Myocyte (in vitro differentiated cells): ENCODE results near the gene BBOX1. TPM values are rescaled to one million over a fixed set of nuclear protein-coding genes. Genes with fewer than 3 reads are reported as not detected.
"Not testable (repeated sequence)": the region's sequence is repeated elsewhere in the genome, so short reads cannot be mapped to it uniquely, and the experiment has no call there.

Experiments
- DNase-seq: peaks from one replicate; pipeline ENCODE4 v3.0.0-alpha.2; 2012; ENCODE audit warnings: low read depth
- total RNA-seq: library from RNA; depleted of rRNA; stranded (reverse); fragments of >200 nt; gene quantifications from 2 replicates; pipeline ENCODE4 v1.2.3, GENCODE V29; 2014

The BBOX1 gene
- total RNA-seq, 1 donor from 2014 or later = not detected

DNA sequence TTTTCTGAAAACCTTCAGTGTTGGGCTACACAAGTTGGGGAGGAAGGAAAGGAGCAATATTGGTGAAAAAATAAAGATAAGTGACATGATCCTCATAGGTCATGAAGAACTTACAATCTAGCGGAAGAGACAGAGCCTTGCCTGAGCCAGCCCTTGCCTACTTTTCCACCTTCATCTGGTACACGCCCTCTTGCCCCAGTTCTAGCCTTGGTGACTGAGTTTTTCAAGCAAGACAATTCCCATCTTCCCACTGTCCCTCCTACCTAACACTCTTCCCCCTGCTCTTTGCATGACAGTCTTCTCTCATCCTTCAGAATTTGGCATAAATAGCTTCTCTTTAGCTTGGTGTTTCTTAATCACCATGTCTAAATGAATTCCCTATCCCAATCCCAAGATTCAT, 42.6 kb downstream of the BBOX1 start:
- DNase-seq = no peak

DNA sequence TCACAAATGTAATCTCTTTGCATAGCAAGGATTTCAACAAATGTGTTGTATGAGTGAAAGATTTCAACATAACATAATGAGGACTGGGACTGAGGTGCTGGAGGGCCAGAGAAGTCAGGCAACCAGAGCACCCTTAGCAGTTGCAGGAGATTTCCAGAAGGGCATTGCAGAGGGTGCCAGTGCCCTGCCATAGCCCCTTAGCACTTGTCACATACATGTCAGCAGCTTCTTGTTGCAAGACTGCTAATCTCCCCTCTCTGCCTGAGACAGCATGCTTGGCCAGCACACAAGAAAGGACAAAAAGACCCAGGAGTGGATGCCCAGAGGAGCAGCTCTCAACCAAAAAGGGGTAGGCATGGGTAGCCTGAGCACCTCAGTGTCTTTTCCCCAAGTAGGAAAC, 43.2 kb downstream of the BBOX1 start:
- no peak for DNase-seq

DNA sequence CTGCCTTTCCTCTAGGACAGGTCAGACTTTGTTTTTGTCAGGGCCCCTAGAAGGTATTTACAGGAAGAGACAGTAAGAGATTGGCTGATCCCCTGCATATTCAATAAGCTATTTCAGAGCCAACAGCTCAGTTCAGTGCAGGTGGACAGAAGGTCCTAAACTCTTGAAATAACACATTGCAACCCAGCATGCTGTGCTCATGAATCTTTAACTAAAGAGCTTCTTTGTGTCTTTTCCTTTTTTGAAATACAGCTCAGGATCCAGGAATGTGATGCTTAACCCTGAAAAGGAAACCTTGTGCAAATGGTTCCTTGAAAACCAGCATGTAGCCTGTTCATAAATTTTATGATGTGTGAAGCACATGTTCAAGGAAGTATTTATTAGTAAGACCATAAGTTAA, 43.9 kb downstream of the BBOX1 start:
- no peak for DNase-seq

- no peak for DNase-seq
These were observed 44.5 kb downstream of the BBOX1 start for GRCh38 chr11:27085111-27085510.

GRCh38 chr11:27085605-27086004, 45.0 kb downstream of the BBOX1 start:
- DNase-seq = no peak

DNA sequence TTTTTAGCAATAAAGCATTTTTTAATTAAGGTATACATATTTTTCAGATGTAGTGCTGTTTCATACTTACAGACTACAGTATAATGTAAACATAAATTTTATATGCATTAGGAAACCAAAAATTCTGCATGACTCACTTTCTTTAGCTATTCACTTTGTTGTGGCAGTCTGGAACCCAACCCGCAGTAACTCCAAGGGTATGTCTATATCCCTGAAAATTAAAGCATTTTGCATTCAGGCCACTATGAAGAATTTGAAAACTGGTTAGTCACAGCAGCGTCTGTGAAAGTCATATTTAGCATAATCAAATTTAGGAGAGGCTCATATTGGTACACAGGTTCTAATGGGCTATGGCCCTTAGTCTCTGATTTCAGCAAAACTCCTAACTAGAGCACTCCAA, 46.8 kb downstream of the BBOX1 start:
- DNase-seq = no peak

DNA sequence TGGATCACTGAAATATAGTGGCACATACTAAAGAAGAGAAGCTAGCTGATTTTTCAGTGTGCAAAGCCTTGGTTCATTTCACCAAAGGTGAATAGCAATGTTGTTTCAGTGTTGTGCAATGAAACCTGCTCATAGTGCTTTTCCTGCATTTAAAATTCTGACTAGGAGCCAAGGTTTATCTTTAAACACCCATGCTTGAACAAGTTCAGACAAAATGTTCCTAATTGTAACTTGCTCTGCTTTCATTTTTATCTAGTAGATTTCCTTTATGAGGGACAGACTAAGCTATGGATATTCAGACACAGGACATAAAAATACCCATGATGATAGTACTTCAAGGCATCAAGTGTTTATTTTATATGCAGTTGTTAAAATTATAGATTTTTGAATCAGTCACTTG, 47.7 kb downstream of the BBOX1 start:
- DNase-seq = no peak

- DNase-seq = no peak
These were observed 49.1 kb downstream of the BBOX1 start for GRCh38 chr11:27089746-27090145.

DNA sequence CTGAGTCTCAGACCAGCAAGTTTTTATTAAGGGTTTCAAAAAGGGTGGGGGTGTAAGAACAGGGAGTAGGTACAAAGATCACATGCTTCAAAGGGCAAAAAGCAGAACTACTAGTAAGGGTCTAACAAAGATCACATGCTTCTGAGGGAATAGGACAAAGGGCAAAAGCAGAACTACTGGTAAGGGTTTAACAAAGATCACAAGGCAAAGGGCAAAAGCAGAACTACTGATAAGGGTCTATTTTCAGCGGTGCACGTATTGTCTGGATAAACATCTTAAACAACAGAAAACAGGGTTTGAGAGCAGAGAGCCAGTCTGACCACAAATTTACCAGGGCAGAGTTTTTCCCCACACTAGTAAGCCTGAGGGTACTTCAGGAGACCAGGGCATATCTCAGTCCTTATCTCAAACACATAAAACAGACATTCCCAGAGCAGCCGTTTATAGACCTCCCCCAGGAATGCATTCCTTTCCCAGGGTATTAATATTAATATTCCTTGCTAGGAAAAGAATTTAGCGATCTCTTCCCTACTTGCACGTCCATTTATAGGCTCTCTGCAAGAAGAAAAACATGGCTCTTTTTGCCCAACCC, 49.8 kb downstream of the BBOX1 start:
- DNase-seq = not testable (repeated sequence)

DNA sequence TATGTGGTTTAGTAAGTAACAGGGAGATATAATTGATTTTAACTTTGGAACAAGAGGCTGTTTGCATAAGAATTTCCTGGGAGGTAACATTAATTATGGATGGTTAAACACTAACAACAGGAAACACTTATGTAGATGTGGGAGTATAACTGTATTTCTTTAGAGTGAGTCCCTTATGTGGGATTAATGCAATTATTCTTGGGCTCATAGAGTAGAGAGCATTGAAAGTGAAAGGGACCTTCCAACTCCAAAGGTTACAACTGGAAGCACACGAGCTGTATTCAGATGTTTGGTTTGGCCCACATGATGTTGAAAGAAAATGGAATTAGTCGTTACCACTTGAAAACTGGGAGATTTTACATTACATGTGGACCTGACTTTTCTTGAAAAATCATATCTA, 53.5 kb downstream of the BBOX1 start:
- DNase-seq = no peak

- DNase-seq = no peak
These were observed 54.4 kb downstream of the BBOX1 start for GRCh38 chr11:27095059-27095458.

GRCh38 chr11:27095887-27096286, 55.3 kb downstream of the BBOX1 start:
- no peak for DNase-seq

GRCh38 chr11:27097551-27097950, 56.9 kb downstream of the BBOX1 start:
- no peak for DNase-seq

DNA sequence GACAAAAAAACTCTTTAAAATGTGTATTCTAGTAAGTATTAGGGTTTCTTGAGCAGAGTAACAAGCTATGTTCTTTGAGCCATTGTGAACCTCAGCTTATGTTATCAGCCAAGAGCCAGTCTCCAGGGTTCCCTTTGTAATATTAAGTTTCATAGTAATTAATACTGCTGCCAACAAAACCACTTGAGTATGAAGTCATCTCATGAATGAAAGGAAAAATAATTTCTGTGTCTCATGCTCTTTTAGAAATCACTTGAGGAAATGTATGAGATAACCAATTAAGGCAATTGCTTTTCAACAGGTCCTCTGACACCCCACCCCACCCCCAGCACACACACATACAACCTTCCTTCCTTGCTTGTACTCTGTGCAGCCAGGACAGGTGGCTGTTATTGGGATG, 59.9 kb downstream of the BBOX1 start:
- DNase-seq = peak; percentile 24

DNA sequence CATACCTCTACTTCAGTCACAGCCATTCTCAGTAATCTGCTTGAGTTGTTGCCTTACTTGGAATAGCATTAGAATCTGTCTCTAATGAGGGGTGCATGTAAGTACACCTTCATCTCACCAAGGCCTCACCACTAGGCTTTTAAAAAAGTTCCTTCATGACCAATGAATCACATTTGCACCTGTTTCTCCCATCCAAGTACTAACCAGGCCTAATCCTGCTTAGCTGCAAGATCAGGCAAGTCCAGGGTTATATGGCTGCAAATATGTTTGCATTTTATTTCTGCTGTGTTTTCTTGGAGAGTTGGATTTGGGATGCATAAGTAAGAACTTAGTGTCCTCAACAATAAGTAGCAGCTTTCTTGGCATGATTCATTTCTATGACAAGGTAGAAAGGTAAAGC, 66.9 kb downstream of the BBOX1 start:
- DNase-seq = peak; percentile 13

GRCh38 chr11:27108809-27109208, 68.2 kb downstream of the BBOX1 start:
- DNase-seq = no peak

DNA sequence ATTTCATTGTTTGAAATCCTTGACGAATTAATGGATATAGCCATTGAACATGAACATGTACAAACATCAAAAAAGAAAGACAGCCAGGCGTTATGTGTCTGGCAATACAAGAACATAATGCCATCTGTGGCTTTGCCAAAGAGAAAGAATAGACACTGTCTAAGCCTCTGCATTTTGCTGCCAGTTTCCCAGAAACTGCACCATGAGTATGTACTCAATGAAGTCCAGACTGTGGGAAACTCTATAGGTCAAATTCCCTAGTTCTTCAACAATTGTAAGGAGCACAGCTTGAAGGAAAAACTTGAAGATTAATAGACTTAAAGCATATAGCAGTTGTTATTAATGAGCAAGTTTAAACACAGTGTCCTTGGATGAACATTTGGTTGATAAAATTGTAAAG, 71.3 kb downstream of the BBOX1 start:
- DNase-seq = no peak

GRCh38 chr11:27112946-27113345, 72.3 kb downstream of the BBOX1 start:
- DNase-seq = no peak

GRCh38 chr11:27115051-27115650, 74.5 kb downstream of the BBOX1 start:
- DNase-seq = no peak

DNA sequence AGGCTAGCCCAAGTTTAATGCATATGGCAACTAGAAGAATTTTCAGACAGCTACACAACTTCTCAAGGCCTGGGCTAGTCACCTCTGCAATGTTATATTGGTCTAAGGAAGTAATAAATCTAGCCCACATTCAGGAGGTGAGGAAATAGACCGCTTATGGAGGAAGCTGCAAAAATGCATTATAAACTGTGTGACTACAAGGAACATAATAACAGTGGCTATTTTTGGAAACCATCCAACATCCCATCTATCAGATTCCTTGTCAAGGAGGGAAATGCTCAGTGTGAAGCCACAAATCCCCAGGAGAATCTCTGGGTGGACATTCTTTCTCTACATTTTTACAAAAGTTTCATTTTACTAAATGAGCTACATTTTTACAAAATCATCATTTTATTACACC, 76.1 kb downstream of the BBOX1 start:
- peak; percentile 75 for DNase-seq

DNA sequence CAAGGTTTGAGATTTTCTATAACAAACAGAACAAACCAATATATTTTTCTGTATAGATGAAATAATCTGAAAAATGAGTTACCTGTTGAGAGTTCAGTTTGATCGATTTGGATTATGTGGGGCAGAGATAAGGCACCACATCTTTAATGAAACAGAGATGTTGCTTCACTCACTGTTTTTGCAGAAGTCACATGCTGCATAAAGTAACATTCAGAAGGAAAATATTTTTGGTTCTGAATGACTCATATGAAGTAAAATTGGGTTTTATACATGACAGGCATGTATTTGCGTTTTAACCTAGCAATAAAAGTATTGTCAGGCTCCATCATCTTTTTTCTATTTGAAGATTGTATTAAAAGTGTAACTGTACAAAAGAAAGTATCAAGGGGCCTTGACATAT, 77.8 kb downstream of the BBOX1 start:
- DNase-seq = no peak

- DNase-seq = no peak
These were observed 78.3 kb downstream of the BBOX1 start for GRCh38 chr11:27118949-27119348.

DNA sequence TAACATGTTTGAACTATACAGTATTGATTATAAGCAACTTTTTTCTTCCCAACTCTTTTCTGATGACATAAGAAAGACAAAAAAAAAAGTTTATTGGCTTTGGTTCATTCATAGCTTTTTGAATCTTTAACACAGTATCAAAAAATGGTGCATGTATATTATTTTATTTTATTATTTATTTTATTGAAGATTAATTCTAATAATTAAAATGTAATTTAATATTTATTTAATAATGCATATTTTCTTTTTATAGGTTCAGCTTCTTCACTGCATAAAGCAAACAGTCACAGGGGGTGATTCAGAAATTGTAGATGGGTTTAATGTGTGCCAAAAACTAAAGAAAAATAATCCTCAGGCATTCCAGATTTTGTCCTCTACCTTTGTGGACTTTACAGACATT, 78.8 kb downstream of the BBOX1 start:
- no peak for DNase-seq

DNA sequence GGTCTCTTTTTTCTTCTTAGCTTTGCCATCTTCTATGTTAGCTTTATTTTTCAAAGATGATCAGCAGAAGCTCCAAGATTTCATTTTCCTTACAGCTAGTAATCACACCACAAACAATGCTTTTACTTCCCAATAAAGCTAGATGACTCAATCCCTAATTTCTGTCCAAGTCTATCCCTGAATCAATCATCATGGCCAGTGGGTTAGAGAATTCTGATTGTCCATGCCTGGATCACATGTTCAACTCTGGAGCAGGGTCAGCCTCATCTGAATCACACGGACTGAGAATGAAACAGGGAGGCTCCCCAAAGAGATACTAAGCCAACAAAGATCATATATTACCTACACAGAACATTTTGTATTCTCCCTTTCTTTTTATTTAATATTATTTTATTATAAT, 79.6 kb downstream of the BBOX1 start:
- DNase-seq = no peak
